Spleen (tissue), 7 donors: Measurements from ENCODE around the gene NBAS.

Source experiments
- POLR2A ChIP-seq, 3 donors: fragments of 450-650 bp; IDR thresholded peaks; one replicate each; pipeline ENCODE4 v1.5.1; 2017; ENCODE audit warnings: antibody characterized with exemption in 3 of 3, mild to moderate bottlenecking in 1 of 3
- POLR2AphosphoS5 ChIP-seq, 3 donors: sonication (generic); formaldehyde crosslinking; IDR thresholded peaks; one replicate each; pipeline ENCODE4 v1.5.1; 2017; ENCODE audit warnings: antibody characterized with exemption in 3 of 3
- TF ChIP-seq, protein P1 (sequence below), 11 experiments: fragments of 200-600 bp in 7 of 11; fragments of 450-650 bp in 4 of 11; sonication (generic) in 4 of 11; IDR thresholded peaks in 8 of 11; conservative IDR thresholded peaks in 3 of 11; 1 replicate in 7 of 11; 2 replicates in 4 of 11; pipeline versions ENCODE4 v1.4.0 to v1.8.0; 2016 to 2021; ENCODE audit warnings: antibody characterized with exemption in 11 of 11, inconsistent platforms in 4 of 11, mild to moderate bottlenecking in 1 of 11
- donor health status: DM: no; HTN: no; CAD: no; lungs with moderate emphysema.
- donor health status: DM: no; HTN: no; CAD: no.
- donor health status: DM: no; HTN: no; CAD: no.

DNA sequence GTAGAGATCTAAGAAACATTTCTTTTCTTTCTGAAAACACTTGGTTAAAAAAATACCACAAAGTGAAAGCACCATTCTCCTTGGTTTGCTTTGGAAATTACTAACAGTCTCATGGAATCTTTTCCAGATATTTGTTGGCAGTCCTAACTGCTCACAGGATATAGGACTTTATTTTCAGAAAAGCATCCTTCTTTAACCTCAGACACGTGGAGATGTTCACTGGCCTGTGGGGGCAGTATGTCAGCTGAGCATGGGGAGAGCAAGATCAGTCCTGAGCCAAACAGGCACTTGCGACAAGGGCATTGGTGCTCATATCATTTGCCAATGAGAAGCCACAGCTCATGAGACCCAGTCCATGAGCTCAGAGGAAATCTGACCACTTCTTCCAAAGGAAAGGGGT lies 371.9 kb downstream of the NBAS start:
- TF ChIP-seq, protein P1, sequence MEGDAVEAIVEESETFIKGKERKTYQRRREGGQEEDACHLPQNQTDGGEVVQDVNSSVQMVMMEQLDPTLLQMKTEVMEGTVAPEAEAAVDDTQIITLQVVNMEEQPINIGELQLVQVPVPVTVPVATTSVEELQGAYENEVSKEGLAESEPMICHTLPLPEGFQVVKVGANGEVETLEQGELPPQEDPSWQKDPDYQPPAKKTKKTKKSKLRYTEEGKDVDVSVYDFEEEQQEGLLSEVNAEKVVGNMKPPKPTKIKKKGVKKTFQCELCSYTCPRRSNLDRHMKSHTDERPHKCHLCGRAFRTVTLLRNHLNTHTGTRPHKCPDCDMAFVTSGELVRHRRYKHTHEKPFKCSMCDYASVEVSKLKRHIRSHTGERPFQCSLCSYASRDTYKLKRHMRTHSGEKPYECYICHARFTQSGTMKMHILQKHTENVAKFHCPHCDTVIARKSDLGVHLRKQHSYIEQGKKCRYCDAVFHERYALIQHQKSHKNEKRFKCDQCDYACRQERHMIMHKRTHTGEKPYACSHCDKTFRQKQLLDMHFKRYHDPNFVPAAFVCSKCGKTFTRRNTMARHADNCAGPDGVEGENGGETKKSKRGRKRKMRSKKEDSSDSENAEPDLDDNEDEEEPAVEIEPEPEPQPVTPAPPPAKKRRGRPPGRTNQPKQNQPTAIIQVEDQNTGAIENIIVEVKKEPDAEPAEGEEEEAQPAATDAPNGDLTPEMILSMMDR (IDR thresholded peaks at IDR 0.05 in 8 of 11, conservative IDR thresholded peaks at IDR 0.05 in 3 of 11): no peak
- no peak for TF ChIP-seq POLR2A (IDR thresholded peaks at IDR 0.05)
- no peak for TF ChIP-seq POLR2AphosphoS5 (IDR thresholded peaks at IDR 0.05)
